MCF 10A (cell line): Measurements from ENCODE around the gene GMDS. TPM values are rescaled to one million over a fixed set of nuclear protein-coding genes. Genes with fewer than 3 reads are reported as not detected.

Experiments used
- BruUV-seq: library from RNA; stranded (reverse); fragments of 400-500 nt; replicated peaks from 2 replicates; lab custom pipeline; 2021; lab: Mats Ljungman, UMichigan
- CTCF ChIA-PET: fragments of 300-600 bp; sonication (Branson Sonifier 250); formaldehyde crosslinking; extraction: SDS; loops from one replicate; lab custom pipeline; 2021; ENCODE audit warnings: antibody characterized with exemption, inconsistent platforms; lab: Yijun Ruan, JAX
- POLR2A ChIA-PET: fragments of 300-600, 350-650 bp; sonication (Branson Sonifier 250); formaldehyde crosslinking; extraction: SDS; loops from one replicate; lab custom pipeline; 2020; ENCODE audit warnings: antibody characterized with exemption, inconsistent platforms; lab: Yijun Ruan, JAX
- DNase-seq: peaks from one replicate; pipeline ENCODE4 v3.0.0-alpha.2; 2018; ENCODE audit not compliant: unreplicated experiment
- H3K27ac Mint-ChIP-seq: one replicate; pipeline ENCODE4 v1.8.0; 2022; ENCODE audit warnings: mild to moderate bottlenecking, low read depth, mixed read lengths; ENCODE audit not compliant: unreplicated experiment
- H3K27me3 Mint-ChIP-seq: one replicate; pipeline ENCODE4 v1.8.0; 2022; ENCODE audit warnings: mixed read lengths; ENCODE audit not compliant: insufficient read depth, unreplicated experiment
- H3K36me3 Mint-ChIP-seq: one replicate; pipeline ENCODE4 v1.8.0; 2022; ENCODE audit warnings: mild to moderate bottlenecking, moderate library complexity, mixed read lengths; ENCODE audit not compliant: insufficient read depth, unreplicated experiment
- H3K4me1 Mint-ChIP-seq: one replicate; pipeline ENCODE4 v1.8.0; 2022; ENCODE audit warnings: mixed read lengths; ENCODE audit not compliant: insufficient read depth, unreplicated experiment
- H3K4me3 Mint-ChIP-seq: one replicate; pipeline ENCODE4 v1.8.0; 2022; ENCODE audit warnings: mild to moderate bottlenecking, moderate library complexity, mixed read lengths; ENCODE audit not compliant: unreplicated experiment
- H3K9me3 Mint-ChIP-seq: one replicate; pipeline ENCODE4 v1.8.0; 2022; ENCODE audit warnings: mixed read lengths; ENCODE audit not compliant: unreplicated experiment
- intact Hi-C: fragments of 100-400 bp; cut with micrococcal nuclease; formaldehyde crosslinking; loops from 2 replicates; pipeline ENCODE4 v1.14.1; 2022
- total RNA-seq: library from RNA; stranded (reverse); gene quantifications from 2 replicates; pipeline ENCODE4 v1.2.3, GENCODE V29; 2022
- TF ChIP-seq, protein P1 (sequence below): fragments of 200-600 bp; IDR thresholded peaks from one replicate; pipeline ENCODE4 v1.8.0; 2022; ENCODE audit warnings: antibody characterized with exemption, mild to moderate bottlenecking; ENCODE audit not compliant: unreplicated experiment

Gene GMDS
- total RNA-seq, 1 experiment from 2014 or later: 24.9 TPM

- DNase-seq: peak; percentile 66
- Mint-ChIP-seq H3K9me3 (no peaks in the 10 kb centered on the region), H3K27me3 (no peaks in the 10 kb centered on the region), H3K36me3 (peaks cover 11% of the 10 kb centered on the region), H3K4me1 (peaks cover 22% of the 10 kb centered on the region), H3K27ac (peak overlapping the region; percentile 30), H3K4me3 (peak overlapping the region; percentile 70)
- intact Hi-C loops: loop anchor here (1.0 to 5.0 kb wide), 10 partner anchors 92 to 531 kb away; no protein-coding TSS in a partner anchor
- TF ChIP-seq, protein P1, sequence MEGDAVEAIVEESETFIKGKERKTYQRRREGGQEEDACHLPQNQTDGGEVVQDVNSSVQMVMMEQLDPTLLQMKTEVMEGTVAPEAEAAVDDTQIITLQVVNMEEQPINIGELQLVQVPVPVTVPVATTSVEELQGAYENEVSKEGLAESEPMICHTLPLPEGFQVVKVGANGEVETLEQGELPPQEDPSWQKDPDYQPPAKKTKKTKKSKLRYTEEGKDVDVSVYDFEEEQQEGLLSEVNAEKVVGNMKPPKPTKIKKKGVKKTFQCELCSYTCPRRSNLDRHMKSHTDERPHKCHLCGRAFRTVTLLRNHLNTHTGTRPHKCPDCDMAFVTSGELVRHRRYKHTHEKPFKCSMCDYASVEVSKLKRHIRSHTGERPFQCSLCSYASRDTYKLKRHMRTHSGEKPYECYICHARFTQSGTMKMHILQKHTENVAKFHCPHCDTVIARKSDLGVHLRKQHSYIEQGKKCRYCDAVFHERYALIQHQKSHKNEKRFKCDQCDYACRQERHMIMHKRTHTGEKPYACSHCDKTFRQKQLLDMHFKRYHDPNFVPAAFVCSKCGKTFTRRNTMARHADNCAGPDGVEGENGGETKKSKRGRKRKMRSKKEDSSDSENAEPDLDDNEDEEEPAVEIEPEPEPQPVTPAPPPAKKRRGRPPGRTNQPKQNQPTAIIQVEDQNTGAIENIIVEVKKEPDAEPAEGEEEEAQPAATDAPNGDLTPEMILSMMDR: peak; percentile 70
- ChIA-PET POLR2A (interaction anchor here (0.6 to 4.6 kb wide), 10 partner anchors 44 to 530 kb away, joined by 3 to 68 read pairs (median 4); partner anchors contain the start of gene FOXC1), CTCF (interaction anchor here (0.6 to 2.2 kb wide), 42 partner anchors 9 to 663 kb away, joined by 3 to 25 read pairs (median 4); partner anchors contain the start of gene FOXC1)
- BruUV-seq: no TSS peak
Measured at GRCh38 chr6:2103765-2104523, 141.5 kb downstream of the GMDS start.

GRCh38 chr6:2102966-2103365 is 142.4 kb downstream of the GMDS start:
- ChIA-PET CTCF (interaction anchor here (0.7 to 2.2 kb wide), 5 partner anchors 10 to 529 kb away, joined by 3 to 9 read pairs (median 3); partner anchors contain the start of gene FOXC1), POLR2A (interaction anchor here (0.6 to 4.6 kb wide), 3 partner anchors 20 to 505 kb away, joined by 3 to 68 read pairs (median 14); partner anchors contain the start of gene FOXC1)
- peaks cover 7% of the 10 kb centered on the region for H3K36me3 Mint-ChIP-seq
- H3K9me3 Mint-ChIP-seq: no peaks in the 10 kb centered on the region
- no peak for DNase-seq
- TF ChIP-seq, protein P1: no peak
- no peak overlapping the region for H3K4me3 Mint-ChIP-seq
- no peaks in the 10 kb centered on the region for H3K27me3 Mint-ChIP-seq
- no TSS peak for BruUV-seq
- intact Hi-C loops: loop anchor here (2.0 to 5.0 kb wide), 2 partner anchors 150 to 311 kb away; no protein-coding TSS in a partner anchor
- peaks cover 22% of the 10 kb centered on the region for H3K4me1 Mint-ChIP-seq
- H3K27ac Mint-ChIP-seq: peak overlapping the region; percentile 30

- TF ChIP-seq, protein P1: no peak
- peak; percentile 64 for DNase-seq
- no peak overlapping the region for H3K27ac Mint-ChIP-seq
- H3K36me3 Mint-ChIP-seq: peaks cover 7% of the 10 kb centered on the region
- intact Hi-C loops: loop anchor here (2.0 to 5.0 kb wide), 2 partner anchors 150 to 310 kb away; no protein-coding TSS in a partner anchor
- no TSS peak for BruUV-seq
- CTCF ChIA-PET: interaction anchor here (0.7 to 1.4 kb wide), 5 partner anchors 11 to 507 kb away, joined by 3 to 8 read pairs (median 3); partner anchors contain the start of gene FOXC1
- no peak overlapping the region for H3K4me3 Mint-ChIP-seq
- POLR2A ChIA-PET: interaction anchor here (0.7 to 4.6 kb wide), 3 partner anchors 22 to 505 kb away, joined by 3 to 68 read pairs (median 14); partner anchors contain the start of gene FOXC1
- H3K9me3 Mint-ChIP-seq: no peaks in the 10 kb centered on the region
- peaks cover 22% of the 10 kb centered on the region for H3K4me1 Mint-ChIP-seq
- H3K27me3 Mint-ChIP-seq: no peaks in the 10 kb centered on the region
Measured at GRCh38 chr6:2102316-2102883, 143.0 kb downstream of the GMDS start.
